ENCODE data around the gene RUVBL1.

RUVBL1 gene

DNA sequence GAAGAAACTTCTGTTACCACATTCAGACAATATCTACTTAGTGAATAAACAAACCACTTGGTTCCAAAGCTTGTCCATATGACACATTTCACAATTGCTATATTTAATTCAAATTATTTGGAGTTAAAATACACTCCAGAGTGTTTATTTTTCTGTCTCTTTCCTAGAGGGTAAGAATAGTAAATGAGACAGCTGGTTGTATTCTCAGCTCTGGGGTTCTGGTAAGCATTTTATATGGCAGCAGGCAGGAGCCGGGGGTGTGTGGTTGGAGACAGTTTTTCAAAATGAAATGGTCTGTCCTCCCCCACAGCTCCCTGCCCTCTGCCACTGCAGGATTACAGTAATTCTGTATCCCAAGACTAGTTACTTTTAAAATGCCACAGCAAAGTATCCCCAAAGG lies 82.3 kb downstream of the RUVBL1 start:
- Histone ChIP-seq H3K27ac (ENCODE audit: low read depth, low read length) (no peak overlapping the region), H3K9ac (ENCODE audit: low read length in 5 of 5) (no peak overlapping the region), H3K4me1 (ENCODE audit: control insufficient read depth in 5 of 5, insufficient read depth in 5 of 5, low read length in 5 of 5) (no peaks in the 10 kb centered on the region), H3K36me3 (ENCODE audit: control insufficient read depth in 5 of 5, insufficient read depth in 5 of 5, low read length in 5 of 5) (no peaks in the 10 kb centered on the region), H3K9me3 (ENCODE audit: control insufficient read depth in 5 of 5, low read length in 5 of 5) (no peaks in the 10 kb centered on the region), H3K4me3 (ENCODE audit: low read depth in 1 of 5, low read length in 5 of 5) (no peak overlapping the region), H3K27me3 (ENCODE audit: control insufficient read depth in 5 of 5, insufficient read depth in 4 of 5, low read length in 5 of 5) (peaks cover 0 to 4% (median 0%) of the 10 kb centered on the region in 5 donors)

DNA sequence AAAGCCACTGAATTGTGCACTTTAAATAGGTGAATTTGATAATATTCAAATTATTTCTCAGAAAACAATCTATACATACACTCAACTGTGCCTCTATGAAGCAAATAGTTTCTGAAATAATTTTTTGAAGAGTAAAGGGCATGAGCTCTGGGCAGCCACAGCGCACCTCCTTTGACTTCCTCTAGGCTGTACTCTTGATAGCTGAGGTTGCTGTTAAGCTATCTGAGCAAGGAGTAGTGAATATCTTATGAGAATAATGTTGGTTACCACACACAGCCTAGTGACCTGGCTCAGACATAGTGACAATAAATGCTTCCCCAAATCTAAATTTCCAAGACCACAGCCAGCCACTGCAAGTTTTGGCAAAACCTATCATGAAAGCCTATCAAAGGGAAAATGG lies 83.0 kb downstream of the RUVBL1 start:
- Histone ChIP-seq H3K9me3 (ENCODE audit: control insufficient read depth in 5 of 5, low read length in 5 of 5) (no peaks in the 10 kb centered on the region), H3K27me3 (ENCODE audit: control insufficient read depth in 5 of 5, insufficient read depth in 4 of 5, low read length in 5 of 5) (peaks cover 0 to 4% (median 0%) of the 10 kb centered on the region in 5 donors), H3K9ac (ENCODE audit: low read length in 5 of 5) (no peak overlapping the region), H3K4me1 (ENCODE audit: control insufficient read depth in 5 of 5, insufficient read depth in 5 of 5, low read length in 5 of 5) (no peaks in the 10 kb centered on the region), H3K36me3 (ENCODE audit: control insufficient read depth in 5 of 5, insufficient read depth in 5 of 5, low read length in 5 of 5) (no peaks in the 10 kb centered on the region), H3K4me3 (ENCODE audit: low read depth in 1 of 5, low read length in 5 of 5) (no peak overlapping the region), H3K27ac (ENCODE audit: low read depth, low read length) (no peak overlapping the region)

DNA sequence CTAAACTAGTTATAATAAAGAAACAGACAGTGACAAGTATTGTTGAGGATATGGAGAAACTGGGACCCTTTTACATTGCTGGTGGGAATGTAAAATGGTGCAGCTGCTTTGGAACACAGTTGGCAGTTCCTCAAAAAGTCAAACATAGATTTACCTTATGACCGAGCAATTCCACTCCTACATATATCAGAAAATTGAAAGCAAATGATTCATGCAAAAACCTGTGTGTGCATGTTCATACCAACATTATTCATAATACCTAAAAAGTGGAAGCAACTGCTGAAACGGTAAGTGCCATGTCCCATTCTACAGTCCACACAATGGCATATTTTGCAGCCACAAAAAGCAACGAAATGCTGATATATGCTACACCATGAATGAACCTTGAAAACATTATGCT lies 83.6 kb downstream of the RUVBL1 start:
- Histone ChIP-seq H3K4me1 (ENCODE audit: control insufficient read depth in 5 of 5, insufficient read depth in 5 of 5, low read length in 5 of 5) (no peaks in the 10 kb centered on the region), H3K27me3 (ENCODE audit: control insufficient read depth in 5 of 5, insufficient read depth in 4 of 5, low read length in 5 of 5) (peaks cover 0 to 4% (median 0%) of the 10 kb centered on the region in 5 donors), H3K27ac (ENCODE audit: low read depth, low read length) (no peak overlapping the region), H3K4me3 (ENCODE audit: low read depth in 1 of 5, low read length in 5 of 5) (no peak overlapping the region), H3K36me3 (ENCODE audit: control insufficient read depth in 5 of 5, insufficient read depth in 5 of 5, low read length in 5 of 5) (no peaks in the 10 kb centered on the region), H3K9me3 (ENCODE audit: control insufficient read depth in 5 of 5, low read length in 5 of 5) (no peaks in the 10 kb centered on the region), H3K9ac (ENCODE audit: low read length in 5 of 5) (no peak overlapping the region)

DNA sequence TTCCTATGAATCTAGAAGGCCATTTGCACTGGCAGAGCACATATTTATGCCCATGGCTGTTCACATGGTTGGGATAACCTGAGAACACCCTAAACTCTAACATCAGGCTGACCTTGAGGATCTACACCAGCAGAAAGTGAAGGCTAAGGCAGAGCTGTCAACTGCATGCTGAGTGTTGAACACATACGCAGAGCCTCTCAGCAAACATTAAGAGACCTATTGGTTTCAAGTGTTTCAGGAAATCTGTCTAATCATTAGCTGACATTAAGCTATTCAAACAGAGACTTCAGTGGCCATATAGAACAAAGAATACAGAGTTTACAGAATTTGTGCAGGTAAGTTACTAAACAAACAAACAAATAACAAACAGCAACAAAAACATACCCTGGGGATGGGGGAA lies 87.5 kb downstream of the RUVBL1 start:
- no peaks in the 10 kb centered on the region for H3K27me3 ChIP-seq (ENCODE audit: control insufficient read depth in 5 of 5, insufficient read depth in 4 of 5, low read length in 5 of 5)
- no peak overlapping the region for H3K27ac ChIP-seq (ENCODE audit: low read depth, low read length)

DNA sequence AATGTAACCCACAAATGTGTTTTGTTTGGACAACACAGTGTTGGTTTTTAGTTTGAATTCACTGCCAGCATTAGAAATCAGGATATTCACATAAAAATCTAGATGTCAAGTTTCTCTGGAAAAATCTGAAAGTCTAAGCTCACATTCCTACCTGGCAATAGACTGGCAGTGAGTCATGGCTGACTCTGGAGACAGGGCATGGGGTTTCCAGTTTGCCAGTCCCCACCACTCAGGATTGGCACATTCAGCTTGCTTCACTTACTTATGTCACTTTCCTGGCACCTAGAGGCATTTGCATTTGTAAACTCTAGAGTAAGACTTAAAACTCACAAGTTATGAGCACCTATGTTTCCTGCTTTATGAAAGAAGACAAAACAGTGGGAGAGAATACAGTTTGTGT lies 90.5 kb downstream of the RUVBL1 start:
- Histone ChIP-seq H3K27me3 (ENCODE audit: control insufficient read depth in 5 of 5, insufficient read depth in 4 of 5, low read length in 5 of 5) (no peaks in the 10 kb centered on the region), H3K27ac (ENCODE audit: low read depth, low read length) (no peak overlapping the region), H3K4me3 (ENCODE audit: low read depth in 1 of 5, low read length in 5 of 5) (no peak overlapping the region), H3K4me1 (ENCODE audit: control insufficient read depth in 5 of 5, insufficient read depth in 5 of 5, low read length in 5 of 5) (no peaks in the 10 kb centered on the region), H3K9ac (ENCODE audit: low read length in 5 of 5) (no peak overlapping the region), H3K9me3 (ENCODE audit: control insufficient read depth in 5 of 5, low read length in 5 of 5) (no peaks in the 10 kb centered on the region), H3K36me3 (ENCODE audit: control insufficient read depth in 5 of 5, insufficient read depth in 5 of 5, low read length in 5 of 5) (no peaks in the 10 kb centered on the region)

More for the DNA sequence above, 87.5 kb downstream of the RUVBL1 start:
- Histone ChIP-seq H3K36me3 (ENCODE audit: control insufficient read depth in 5 of 5, insufficient read depth in 5 of 5, low read length in 5 of 5) (no peaks in the 10 kb centered on the region), H3K4me1 (ENCODE audit: control insufficient read depth in 5 of 5, insufficient read depth in 5 of 5, low read length in 5 of 5) (no peaks in the 10 kb centered on the region), H3K9me3 (ENCODE audit: control insufficient read depth in 5 of 5, low read length in 5 of 5) (no peaks in the 10 kb centered on the region), H3K9ac (ENCODE audit: low read length in 5 of 5) (no peak overlapping the region), H3K4me3 (ENCODE audit: low read depth in 1 of 5, low read length in 5 of 5) (no peak overlapping the region)
